Heart left ventricle (tissue), 16 donors: ENCODE data around the gene ZIC1. TPM values are rescaled to one million over a fixed set of nuclear protein-coding genes. Genes with fewer than 3 reads are reported as not detected.
A peak's percentile ranks its signal among the peaks of the same experiment; 100 is the strongest.

Experiments used
- ATAC-seq, 4 donors: fragments of 200-7000 bp; cut with Tn5 transposase; one replicate each; pipeline ENCODE4 v1.9.1; 2020 to 2022; ENCODE audit warnings: moderate library complexity in 4 of 4, mild to moderate bottlenecking in 3 of 4, moderate number of reproducible peaks in 1 of 4
- DNase-seq, 5 donors: peaks; one replicate each; pipeline ENCODE4 v3.0.0-alpha.2; 2020
- H3K27ac ChIP-seq, 12 donors: fragments of 200-600 bp; sonication (generic) in 4 of 12; one replicate each; pipeline versions ENCODE4 v1.5.0 to v1.8.0; 2016 to 2022; ENCODE audit warnings: mild to moderate bottlenecking in 2 of 12
- H3K27me3 ChIP-seq, 9 donors: fragments of 200-600 bp; sonication (generic) in 2 of 9; one replicate each; pipeline versions ENCODE4 v1.5.1 to v1.8.0; 2016 to 2022; ENCODE audit warnings: mild to moderate bottlenecking in 3 of 9
- H3K36me3 ChIP-seq, 9 donors: fragments of 200-600 bp; sonication (generic) in 2 of 9; one replicate each; pipeline versions ENCODE4 v1.5.0 to v1.8.0; 2018 to 2022; ENCODE audit warnings: mild to moderate bottlenecking in 2 of 9
- H3K4me1 ChIP-seq, 12 donors: fragments of 200-600 bp; sonication (generic) in 4 of 12; one replicate each; pipeline versions ENCODE4 v1.5.0 to v1.8.0; 2016 to 2022; ENCODE audit warnings: mild to moderate bottlenecking in 3 of 12
- H3K4me3 ChIP-seq, 12 donors: fragments of 200-600 bp; sonication (generic) in 4 of 12; one replicate each; pipeline versions ENCODE4 v1.5.0 to v1.8.0; 2017 to 2022; ENCODE audit warnings: mild to moderate bottlenecking in 9 of 12, moderate library complexity in 4 of 12
- H3K9me3 ChIP-seq, 12 donors: fragments of 200-600 bp; sonication (generic) in 4 of 12; one replicate each; pipeline versions ENCODE4 v1.5.0 to v1.8.0; 2016 to 2022; ENCODE audit warnings: mild to moderate bottlenecking in 1 of 12
- POLR2A ChIP-seq, 2 donors: fragments of 450-650 bp; IDR thresholded peaks; one replicate each; pipeline ENCODE4 v1.6.1; 2017; ENCODE audit warnings: antibody characterized with exemption in 2 of 2, mild to moderate bottlenecking in 2 of 2, moderate library complexity in 2 of 2
- WGBS, 4 donors: extraction: QIAGEN DNeasy Blood & Tissue Kit in 2 of 4; methylation state at CpG; one replicate each; pipeline versions ENCODE4 v1.1.5 to v1.1.7; 2013 to 2018; 5-methylcytosine and 5-hydroxymethylcytosine counted together
- intact Hi-C, 10 donors: fragments of 100-400 bp; cut with DNase I; formaldehyde crosslinking; loops; one replicate each; pipeline versions ENCODE4 v1.11.1 to v1.14.2; 2022
- polyA plus RNA-seq, 2 donors: library from polyadenylated mRNA; stranded (reverse); fragments of 200-250 nt; gene quantifications; one replicate each; pipeline ENCODE4 v1.2.3, GENCODE V29; 2013
- total RNA-seq, 9 donors: library from RNA; depleted of rRNA in 2 of 9; stranded (reverse); fragments of >200 nt in 2 of 9; fragmentation: NEBNext Ultra II Directional in 3 of 9; extraction: Animal tissue kit (Norgen Biotek cat#: 25700) in 3 of 9; gene quantifications; one replicate each; pipeline versions ENCODE4 v1.1.0 to v1.2.4, GENCODE V29; 2016 to 2023
- TF ChIP-seq, protein P1 (sequence below), 12 donors: fragments of 200-600 bp; sonication (generic) in 4 of 12; IDR thresholded peaks; one replicate each; pipeline versions ENCODE4 v1.5.0 to v1.8.0; 2018 to 2022; ENCODE audit warnings: antibody characterized with exemption in 12 of 12, mild to moderate bottlenecking in 5 of 12
- donor health status: ischemic (EF 13 %, LVEDD 7.1; RV severe dilation, severe dysfunction).
- donor health status: healthy with polysubstance abuse.
- donor health status: DM: no; HTN: yes; CAD: no.
- donor health status: DM: no; HTN: no; CAD: no.
- donor health status: ischemic (EF 25% LVEDD 6.9; RV normal size, moderate dysfunction).
- donor health status: ischemic (EF 25% LVEDD 5.7; RV mildly dilated, moderate dysfunction).
- donor health status: healthy.
- donor health status: DM: yes; HTN: yes; CAD: no.
- donor health status: ischemic (EF 35%, LVEDD 5.7; RV mildly dilated, moderate dysfunction).
- donor health status: nonischemic (EF 11% LVEDD 7.7; RV severe dilation, severe dysfunction).
- donor health status: DM: yes; HTN: yes; CAD: no.
- donor health status: PGD.
- donor health status: ischemic (EF 29% LVEDD 5.4; RV normal size, mild dysfunction).
- donor health status: nonischemic (EF 23%, LVEDD 6.1; RV moderate dilation, normal function).

Gene ZIC1
- total and polyA plus RNA-seq, 11 donors: 0.42 TPM; not detected in 10

DNA sequence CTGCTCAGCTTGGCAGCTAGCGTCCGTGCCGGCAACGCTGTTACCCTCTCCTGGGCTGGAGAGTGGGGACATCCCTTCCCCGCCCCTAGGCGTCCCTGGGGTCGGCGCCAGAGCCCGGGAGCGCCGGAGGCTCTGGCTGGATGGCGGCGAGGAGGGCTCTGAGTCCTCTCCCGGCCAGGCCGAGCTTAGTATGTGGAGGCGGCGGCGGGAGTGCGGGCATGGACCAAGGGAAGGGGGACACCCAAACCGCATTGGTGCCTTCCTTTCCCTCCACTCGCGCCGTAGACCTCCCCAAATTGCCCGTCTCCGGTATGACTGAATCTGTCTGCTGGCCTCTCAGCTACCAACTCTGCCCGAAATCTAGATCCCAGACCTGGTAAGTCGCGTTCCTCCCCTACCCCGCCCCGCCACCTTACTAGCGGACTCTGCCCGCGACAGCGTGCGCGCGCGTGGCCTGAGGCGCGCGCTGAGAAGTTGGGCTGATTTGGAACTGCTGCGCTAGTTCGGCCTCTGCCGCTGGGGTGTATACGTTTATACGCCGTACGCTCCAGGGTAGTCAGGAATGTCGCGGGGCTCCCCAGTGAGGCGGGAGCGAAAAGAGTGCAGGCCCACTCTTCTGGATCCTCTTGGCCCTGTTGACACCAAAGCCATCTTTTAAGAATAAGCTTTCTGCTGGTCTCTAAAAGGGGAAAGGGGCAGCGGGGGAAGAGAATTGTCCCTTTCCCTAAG, 12.2 kb downstream of the ZIC1 start:
- Histone ChIP-seq H3K27ac (no peak overlapping the region), H3K4me3 (peak overlapping the region in 2 of 12 donors; percentile 1 to 16), H3K9me3 (no peaks in the 10 kb centered on the region), H3K27me3 (peaks cover 66 to 100% (median 97%) of the 10 kb centered on the region in 9 donors), H3K4me1 (peaks cover 4 to 33% (median 8%) of the 10 kb centered on the region in 12 donors), H3K36me3 (no peaks in the 10 kb centered on the region)
- WGBS, 4 donors: 2 to 6% (median 4%) methylated on average over 44 to 53 of the region's 53 CpGs
- DNase-seq: no peak
- ATAC-seq: no peak
- no peak for TF ChIP-seq POLR2A (IDR thresholded peaks at IDR 0.05)
- TF ChIP-seq, protein P1, sequence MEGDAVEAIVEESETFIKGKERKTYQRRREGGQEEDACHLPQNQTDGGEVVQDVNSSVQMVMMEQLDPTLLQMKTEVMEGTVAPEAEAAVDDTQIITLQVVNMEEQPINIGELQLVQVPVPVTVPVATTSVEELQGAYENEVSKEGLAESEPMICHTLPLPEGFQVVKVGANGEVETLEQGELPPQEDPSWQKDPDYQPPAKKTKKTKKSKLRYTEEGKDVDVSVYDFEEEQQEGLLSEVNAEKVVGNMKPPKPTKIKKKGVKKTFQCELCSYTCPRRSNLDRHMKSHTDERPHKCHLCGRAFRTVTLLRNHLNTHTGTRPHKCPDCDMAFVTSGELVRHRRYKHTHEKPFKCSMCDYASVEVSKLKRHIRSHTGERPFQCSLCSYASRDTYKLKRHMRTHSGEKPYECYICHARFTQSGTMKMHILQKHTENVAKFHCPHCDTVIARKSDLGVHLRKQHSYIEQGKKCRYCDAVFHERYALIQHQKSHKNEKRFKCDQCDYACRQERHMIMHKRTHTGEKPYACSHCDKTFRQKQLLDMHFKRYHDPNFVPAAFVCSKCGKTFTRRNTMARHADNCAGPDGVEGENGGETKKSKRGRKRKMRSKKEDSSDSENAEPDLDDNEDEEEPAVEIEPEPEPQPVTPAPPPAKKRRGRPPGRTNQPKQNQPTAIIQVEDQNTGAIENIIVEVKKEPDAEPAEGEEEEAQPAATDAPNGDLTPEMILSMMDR (IDR thresholded peaks at IDR 0.05): no peak
- intact Hi-C loops: no loop called here

DNA sequence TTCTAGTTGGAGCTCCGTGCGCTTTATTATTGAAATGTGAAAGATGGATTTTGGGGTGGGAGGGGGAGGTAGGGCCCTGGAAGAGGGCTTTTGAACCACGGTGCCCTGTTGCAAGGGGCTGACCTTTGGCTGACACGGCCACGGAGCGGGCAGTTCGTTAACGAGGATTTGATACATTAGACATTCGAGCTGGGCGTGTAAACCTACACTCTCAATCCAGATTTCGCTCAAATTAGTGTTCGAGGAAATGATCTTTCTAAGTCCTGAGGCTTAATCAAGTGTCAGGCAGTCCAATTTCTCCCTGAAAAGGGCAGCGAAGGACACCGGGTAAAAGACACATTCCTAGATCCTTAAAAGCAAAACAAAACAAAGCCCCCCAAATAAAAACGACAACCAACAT, 13.0 kb downstream of the ZIC1 start:
- no peak for TF ChIP-seq POLR2A (IDR thresholded peaks at IDR 0.05)
- TF ChIP-seq, protein P1 (IDR thresholded peaks at IDR 0.05): no peak
- 8 to 13% (median 12%) methylated on average over 15 of the region's 15 CpGs for WGBS, 4 donors
- Histone ChIP-seq H3K27ac (no peak overlapping the region), H3K4me1 (peaks cover 4 to 33% (median 8%) of the 10 kb centered on the region in 12 donors), H3K9me3 (no peaks in the 10 kb centered on the region), H3K36me3 (no peaks in the 10 kb centered on the region), H3K4me3 (no peak overlapping the region), H3K27me3 (peaks cover 66 to 100% (median 88%) of the 10 kb centered on the region in 9 donors)
- intact Hi-C loops: no loop called here
- no peak for DNase-seq
- ATAC-seq: no peak

DNA sequence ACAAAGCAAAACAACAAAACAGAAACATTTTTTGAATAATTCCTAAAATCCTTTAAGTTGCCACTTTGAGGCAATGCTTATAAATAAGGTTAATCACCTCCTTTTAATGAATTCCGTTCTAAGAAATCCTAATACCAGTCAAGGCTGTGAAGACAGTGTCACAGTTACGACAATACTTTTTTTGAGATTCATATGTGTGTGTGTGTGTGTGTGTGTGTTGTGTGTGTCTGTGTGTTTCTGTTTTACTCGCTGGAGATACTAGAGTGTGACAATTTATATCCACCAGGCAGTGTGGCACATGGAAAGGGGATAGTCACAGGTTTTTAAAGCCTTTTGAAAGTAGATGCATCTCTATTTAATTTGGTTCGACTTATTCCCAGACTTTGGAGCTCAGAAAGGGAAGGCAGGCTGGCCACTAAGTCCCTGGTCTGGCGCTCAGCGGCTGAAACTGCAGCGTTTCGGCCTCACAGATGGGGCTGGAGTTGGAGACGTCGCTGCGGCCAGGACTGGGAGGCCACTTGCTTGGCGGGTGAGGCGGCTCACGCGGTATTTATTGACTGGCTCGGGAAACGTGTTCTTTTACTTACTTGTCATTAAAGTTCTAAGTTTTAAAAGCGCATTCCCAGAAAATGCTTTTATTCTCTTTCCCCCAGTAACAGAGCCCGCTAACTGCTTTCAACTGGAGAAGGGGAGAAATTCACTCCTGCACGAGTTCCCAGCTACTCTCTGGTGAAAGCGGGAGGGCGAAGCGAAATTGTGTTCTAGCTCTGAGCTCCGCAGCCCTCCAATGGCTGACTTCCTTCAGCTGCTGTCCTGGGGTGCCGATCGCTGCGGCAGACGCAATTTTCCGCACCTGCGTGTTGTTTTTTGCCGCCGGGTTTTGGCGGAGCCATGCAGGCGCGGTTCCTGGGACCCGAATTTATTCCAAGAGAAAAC, 13.7 kb downstream of the ZIC1 start:
- Histone ChIP-seq H3K27ac (no peak overlapping the region), H3K4me1 (peaks cover 4 to 33% (median 8%) of the 10 kb centered on the region in 12 donors), H3K36me3 (no peaks in the 10 kb centered on the region), H3K4me3 (no peak overlapping the region), H3K9me3 (no peaks in the 10 kb centered on the region), H3K27me3 (peaks cover 66 to 100% (median 86%) of the 10 kb centered on the region in 9 donors)
- DNase-seq: no peak
- ATAC-seq: no peak
- intact Hi-C loops: no loop called here
- WGBS, 4 donors: 5 to 10% (median 8%) methylated on average over 36 of the region's 36 CpGs
- TF ChIP-seq, protein P1 (IDR thresholded peaks at IDR 0.05): no peak
- no peak for TF ChIP-seq POLR2A (IDR thresholded peaks at IDR 0.05)

DNA sequence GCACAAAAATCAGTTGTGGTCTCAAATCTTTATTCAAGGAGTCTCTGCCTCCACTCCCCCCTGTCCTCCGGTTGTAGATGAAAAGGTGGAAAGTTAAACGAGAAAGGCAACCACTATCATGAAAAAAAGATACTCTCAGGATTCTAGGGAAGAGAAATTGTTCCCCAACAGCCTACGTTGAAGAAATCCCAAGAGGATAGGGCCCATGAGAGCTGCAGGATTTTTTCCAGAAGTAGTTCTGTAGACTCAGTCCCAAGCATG, 14.3 kb downstream of the ZIC1 start:
- Histone ChIP-seq H3K27me3 (peaks cover 61 to 100% (median 83%) of the 10 kb centered on the region in 9 donors), H3K4me1 (peaks cover 4 to 33% (median 8%) of the 10 kb centered on the region in 12 donors), H3K36me3 (no peaks in the 10 kb centered on the region), H3K9me3 (no peaks in the 10 kb centered on the region), H3K27ac (no peak overlapping the region), H3K4me3 (no peak overlapping the region)
- ATAC-seq: no peak
- TF ChIP-seq, protein P1 (IDR thresholded peaks at IDR 0.05): no peak
- TF ChIP-seq POLR2A (IDR thresholded peaks at IDR 0.05): no peak
- intact Hi-C loops: no loop called here
- 0 to 12% (median 3%) methylated on average over 3 of the region's 3 CpGs for WGBS, 4 donors
- no peak for DNase-seq
